Heart left ventricle (tissue), 16 donors: ENCODE results near the gene CPEB2. TPM values are rescaled to one million over a fixed set of nuclear protein-coding genes. Genes with fewer than 3 reads are reported as not detected.
A peak's percentile ranks its signal among the peaks of the same experiment; 100 is the strongest.

ENCODE experiments used
- ATAC-seq, 4 donors: fragments of 200-7000 bp; cut with Tn5 transposase; one replicate each; pipeline ENCODE4 v1.9.1; 2020 to 2022; ENCODE audit warnings: moderate library complexity in 4 of 4, mild to moderate bottlenecking in 3 of 4, moderate number of reproducible peaks in 1 of 4
- DNase-seq, 5 donors: peaks; one replicate each; pipeline ENCODE4 v3.0.0-alpha.2; 2020
- H3K27ac ChIP-seq, 12 donors: fragments of 200-600 bp; sonication (generic) in 4 of 12; one replicate each; pipeline versions ENCODE4 v1.5.0 to v1.8.0; 2016 to 2022; ENCODE audit warnings: mild to moderate bottlenecking in 2 of 12
- H3K27me3 ChIP-seq, 9 donors: fragments of 200-600 bp; sonication (generic) in 2 of 9; one replicate each; pipeline versions ENCODE4 v1.5.1 to v1.8.0; 2016 to 2022; ENCODE audit warnings: mild to moderate bottlenecking in 3 of 9
- H3K36me3 ChIP-seq, 9 donors: fragments of 200-600 bp; sonication (generic) in 2 of 9; one replicate each; pipeline versions ENCODE4 v1.5.0 to v1.8.0; 2018 to 2022; ENCODE audit warnings: mild to moderate bottlenecking in 2 of 9
- H3K4me1 ChIP-seq, 12 donors: fragments of 200-600 bp; sonication (generic) in 4 of 12; one replicate each; pipeline versions ENCODE4 v1.5.0 to v1.8.0; 2016 to 2022; ENCODE audit warnings: mild to moderate bottlenecking in 3 of 12
- H3K4me3 ChIP-seq, 12 donors: fragments of 200-600 bp; sonication (generic) in 4 of 12; one replicate each; pipeline versions ENCODE4 v1.5.0 to v1.8.0; 2017 to 2022; ENCODE audit warnings: mild to moderate bottlenecking in 9 of 12, moderate library complexity in 4 of 12
- H3K9me3 ChIP-seq, 12 donors: fragments of 200-600 bp; sonication (generic) in 4 of 12; one replicate each; pipeline versions ENCODE4 v1.5.0 to v1.8.0; 2016 to 2022; ENCODE audit warnings: mild to moderate bottlenecking in 1 of 12
- CTCF ChIP-seq, 12 donors: fragments of 200-600 bp; sonication (generic) in 4 of 12; IDR thresholded peaks; one replicate each; pipeline versions ENCODE4 v1.5.0 to v1.8.0; 2018 to 2022; ENCODE audit warnings: antibody characterized with exemption in 12 of 12, mild to moderate bottlenecking in 5 of 12
- POLR2A ChIP-seq, 2 donors: fragments of 450-650 bp; IDR thresholded peaks; one replicate each; pipeline ENCODE4 v1.6.1; 2017; ENCODE audit warnings: antibody characterized with exemption in 2 of 2, mild to moderate bottlenecking in 2 of 2, moderate library complexity in 2 of 2
- whole genome bisulfite sequencing, 4 donors: extraction: QIAGEN DNeasy Blood & Tissue Kit in 2 of 4; methylation state at CpG; one replicate each; pipeline versions ENCODE4 v1.1.5 to v1.1.7; 2013 to 2018; 5-methylcytosine and 5-hydroxymethylcytosine counted together
- intact Hi-C, 10 donors: fragments of 100-400 bp; cut with DNase I; formaldehyde crosslinking; loops; one replicate each; pipeline versions ENCODE4 v1.11.1 to v1.14.2; 2022
- polyA plus RNA-seq, 2 donors: library from polyadenylated mRNA; stranded (reverse); fragments of 200-250 nt; gene quantifications; one replicate each; pipeline ENCODE4 v1.2.3, GENCODE V29; 2013
- total RNA-seq, 9 donors: library from RNA; depleted of rRNA in 2 of 9; stranded (reverse); fragments of >200 nt in 2 of 9; fragmentation: NEBNext Ultra II Directional in 3 of 9; extraction: Animal tissue kit (Norgen Biotek cat#: 25700) in 3 of 9; gene quantifications; one replicate each; pipeline versions ENCODE4 v1.1.0 to v1.2.4, GENCODE V29; 2016 to 2023
- donor health status: ischemic (EF 13 %, LVEDD 7.1; RV severe dilation, severe dysfunction).
- donor health status: healthy with polysubstance abuse.
- donor health status: DM: no; HTN: yes; CAD: no.
- donor health status: DM: no; HTN: no; CAD: no.
- donor health status: ischemic (EF 25% LVEDD 6.9; RV normal size, moderate dysfunction).
- donor health status: ischemic (EF 25% LVEDD 5.7; RV mildly dilated, moderate dysfunction).
- donor health status: healthy.
- donor health status: DM: yes; HTN: yes; CAD: no.
- donor health status: ischemic (EF 35%, LVEDD 5.7; RV mildly dilated, moderate dysfunction).
- donor health status: nonischemic (EF 11% LVEDD 7.7; RV severe dilation, severe dysfunction).
- donor health status: DM: yes; HTN: yes; CAD: no.
- donor health status: PGD.
- donor health status: ischemic (EF 29% LVEDD 5.4; RV normal size, mild dysfunction).
- donor health status: nonischemic (EF 23%, LVEDD 6.1; RV moderate dilation, normal function).

Gene CPEB2
- total and polyA plus RNA-seq, 11 donors, result 4.2 to 26.1 (median 17.2) TPM

GRCh38 chr4:15001248-15001868, 923 bp upstream of the CPEB2 start:
- Histone ChIP-seq H3K27ac (peak overlapping the region; percentile 98 to 100 (median 100)), H3K36me3 (no peaks in the 10 kb centered on the region), H3K27me3 (no peaks in the 10 kb centered on the region), H3K9me3 (peaks cover 0 to 8% (median 0%) of the 10 kb centered on the region in 12 donors), H3K4me1 (peaks cover 0 to 20% (median 10%) of the 10 kb centered on the region in 12 donors), H3K4me3 (peak overlapping the region; percentile 59 to 99 (median 92))
- ATAC-seq (peak; percentile 4 to 37 (median 24)), DNase-seq (peak; percentile 77 to 89 (median 83))
- intact Hi-C loops, result loop anchor here in 8 of 10 donors (5.0 to 10.0 kb wide), 11 partner anchors 143 to 653 kb away; partner anchors contain the start of genes CC2D2A (in 1 of the 8) and FBXL5 (in 1 of the 8)
- TF ChIP-seq POLR2A (IDR thresholded peaks at IDR 0.05) (no peak), CTCF (IDR thresholded peaks at IDR 0.05) (peak in 2 of 12 donors; percentile 23 to 29)
- WGBS, 4 donors, result 0 to 1% (median 0%) methylated on average over 16 to 32 of the region's 32 CpGs

DNA sequence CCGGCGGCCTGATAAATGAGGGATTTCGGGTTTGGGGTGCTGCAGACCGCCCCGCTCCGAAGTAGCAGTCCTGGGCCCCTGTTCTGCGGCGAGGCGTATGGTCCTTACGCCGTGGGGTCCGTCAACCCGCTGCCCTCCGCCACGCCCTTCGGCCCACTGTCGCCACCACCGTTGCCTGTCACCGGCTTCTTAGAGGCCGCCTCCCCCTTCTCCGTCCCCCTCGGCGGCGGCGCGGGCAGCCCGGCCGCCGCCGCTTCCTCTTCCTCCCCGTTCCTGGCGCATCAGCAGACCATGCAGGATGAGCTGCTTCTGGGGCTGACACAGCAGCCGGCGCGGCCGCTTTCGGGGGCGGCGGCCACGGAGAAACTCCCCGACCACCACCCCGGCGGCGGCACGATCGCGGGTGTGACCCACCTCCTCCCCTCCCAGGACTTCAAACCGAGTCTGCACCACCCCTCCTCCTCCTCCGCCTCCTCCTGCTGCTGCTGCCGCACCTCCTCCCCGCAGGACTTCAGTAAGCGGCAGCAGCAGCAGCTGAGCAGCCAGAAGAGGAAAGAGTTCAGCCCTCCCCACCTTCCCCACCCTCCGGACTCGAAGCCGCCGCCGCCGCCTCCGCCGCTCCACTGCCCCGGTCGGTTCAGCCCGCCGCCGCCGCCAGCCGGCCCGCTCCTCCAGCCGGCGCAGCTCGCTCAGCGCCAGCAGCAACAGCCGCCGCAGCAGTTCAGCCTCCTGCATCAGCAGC, 549 bp downstream of the CPEB2 start:
- no peak for TF ChIP-seq CTCF (IDR thresholded peaks at IDR 0.05)
- TF ChIP-seq POLR2A (IDR thresholded peaks at IDR 0.05), result peak in 1 of 2 donors; percentile 38

DNA sequence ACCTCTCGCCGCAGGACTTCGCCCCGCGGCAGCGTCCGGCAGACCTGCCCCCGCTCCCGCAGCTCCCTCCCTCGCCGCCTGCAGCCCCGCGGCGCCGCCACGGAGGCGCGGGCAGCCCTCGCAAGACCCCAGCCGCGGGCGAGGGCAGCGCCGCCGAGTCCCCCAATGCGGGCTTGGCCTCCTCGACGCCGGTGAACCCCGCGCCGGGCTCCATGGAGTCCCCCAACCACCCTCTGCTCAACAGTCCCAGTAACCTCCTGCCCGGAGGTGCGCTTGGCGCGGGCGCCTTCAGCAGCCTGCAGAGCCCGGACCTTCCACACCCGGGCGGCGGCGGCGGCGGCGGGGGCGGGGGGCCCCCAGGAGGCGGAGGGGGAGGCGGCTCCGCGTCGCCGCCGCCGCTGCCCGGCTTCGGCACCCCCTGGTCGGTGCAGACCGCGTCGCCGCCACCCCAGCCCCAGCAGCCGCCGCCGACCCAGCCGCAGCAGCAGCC, 1.2 kb downstream of the CPEB2 start:
- ATAC-seq, result peak in 2 of 4 donors; percentile 1 to 3
- peaks cover 0 to 40% (median 27%) of the 10 kb centered on the region in 12 donors for H3K4me1 ChIP-seq
- H3K9me3 ChIP-seq, result no peaks in the 10 kb centered on the region
- WGBS, 4 donors, result 0 to 1% (median 0%) methylated on average over 12 to 65 of the region's 65 CpGs
- peak; percentile 52 to 86 (median 59) for DNase-seq
- H3K27ac ChIP-seq, result peak overlapping the region; percentile 98 to 100 (median 100)
- H3K4me3 ChIP-seq, result peak overlapping the region; percentile 59 to 99 (median 92)
- intact Hi-C loops, result loop anchor here in 8 of 10 donors (2.0 to 10.0 kb wide), 13 partner anchors 87 to 651 kb away; partner anchors contain the start of genes CC2D2A (in 1 of the 8) and FBXL5 (in 1 of the 8)
- H3K27me3 ChIP-seq, result no peaks in the 10 kb centered on the region
- no peak for TF ChIP-seq POLR2A (IDR thresholded peaks at IDR 0.05)
- no peak for TF ChIP-seq CTCF (IDR thresholded peaks at IDR 0.05)
- peaks cover 0 to 15% (median 12%) of the 10 kb centered on the region in 9 donors for H3K36me3 ChIP-seq

More for the DNA sequence above, 549 bp downstream of the CPEB2 start:
- Histone ChIP-seq H3K9me3 (no peaks in the 10 kb centered on the region), H3K4me3 (peak overlapping the region; percentile 59 to 99 (median 92)), H3K27me3 (no peaks in the 10 kb centered on the region), H3K36me3 (peaks cover 0 to 9% (median 6%) of the 10 kb centered on the region in 9 donors), H3K4me1 (peaks cover 0 to 35% (median 24%) of the 10 kb centered on the region in 12 donors), H3K27ac (peak overlapping the region; percentile 98 to 100 (median 100))
- WGBS, 4 donors, result 0 to 1% (median 0%) methylated on average over 32 to 74 of the region's 74 CpGs
- intact Hi-C loops, result loop anchor here in 8 of 10 donors (2.0 to 10.0 kb wide), 13 partner anchors 86 to 652 kb away; partner anchors contain the start of genes CC2D2A (in 1 of the 8) and FBXL5 (in 1 of the 8)
- DNase-seq (peak; percentile 76 to 91 (median 85)), ATAC-seq (peak; percentile 11 to 52 (median 37))
